Neural progenitor cell (in vitro differentiated cells): Measurements from ENCODE around the gene CDC42SE2. TPM values are rescaled to one million over a fixed set of nuclear protein-coding genes. Genes with fewer than 3 reads are reported as not detected.

Source experiments
- DNase-seq: peaks from one replicate; pipeline ENCODE4 v3.0.0-alpha.2; 2016; ENCODE audit warnings: low spot score
- H2AFZ ChIP-seq: fragments of 200-600 bp; sonication (generic); replicated peaks from 2 replicates; pipeline ENCODE4 v1.6.1; 2016; ENCODE audit warnings: antibody characterized with exemption
- H3F3A ChIP-seq: fragments of 200-600 bp; sonication (generic); 2 replicates; pipeline ENCODE4 v1.6.1; 2016; ENCODE audit warnings: antibody characterized with exemption, low read depth
- H3K27ac ChIP-seq: fragments of 200-600 bp; sonication (generic); 2 replicates; pipeline ENCODE4 v1.5.1; 2016; ENCODE audit warnings: mild to moderate bottlenecking
- H3K27me3 ChIP-seq: fragments of 200-600 bp; sonication (generic); 2 replicates; pipeline ENCODE4 v1.6.1; 2016; ENCODE audit warnings: mild to moderate bottlenecking, moderate library complexity
- H3K36me3 ChIP-seq: fragments of 200-600 bp; sonication (generic); 2 replicates; pipeline ENCODE4 v1.5.1; 2016
- H3K4me1 ChIP-seq: fragments of 200-600 bp; sonication (generic); 2 replicates; pipeline ENCODE4 v1.6.1; 2016; ENCODE audit warnings: mixed run types
- H3K4me2 ChIP-seq: fragments of 200-600 bp; sonication (generic); 2 replicates; pipeline ENCODE4 v1.6.1; 2016
- H3K4me3 ChIP-seq: fragments of 200-600 bp; sonication (generic); 2 replicates; pipeline ENCODE4 v1.5.1; 2016
- H3K79me2 ChIP-seq: fragments of 200-600 bp; sonication (generic); 2 replicates; pipeline ENCODE4 v1.6.1; 2016; ENCODE audit warnings: low read depth
- H3K9ac ChIP-seq: fragments of 200-600 bp; sonication (generic); 2 replicates; pipeline ENCODE4 v1.6.1; 2016
- H3K9me3 ChIP-seq: fragments of 200-600 bp; sonication (generic); 2 replicates; pipeline ENCODE4 v1.5.1; 2016; ENCODE audit warnings: low read depth
- H4K20me1 ChIP-seq: fragments of 200-600 bp; sonication (generic); 2 replicates; pipeline ENCODE4 v1.6.1; 2016; ENCODE audit warnings: low read depth
- H3K27ac Mint-ChIP-seq: 3 replicates; pipeline ENCODE4 v1.8.0; 2021; ENCODE audit warnings: mixed read lengths
- H3K27me3 Mint-ChIP-seq: 2 replicates; pipeline ENCODE4 v1.8.0; 2022; ENCODE audit warnings: low read depth, mild to moderate bottlenecking, inconsistent platforms, moderate library complexity, mixed read lengths; ENCODE audit not compliant: insufficient read depth
- H3K36me3 Mint-ChIP-seq: 3 replicates; pipeline ENCODE4 v1.8.0; 2021; ENCODE audit warnings: mixed read lengths
- H3K4me1 Mint-ChIP-seq: 3 replicates; pipeline ENCODE4 v1.8.0; 2021; ENCODE audit warnings: mixed read lengths
- H3K4me3 Mint-ChIP-seq: 3 replicates; pipeline ENCODE4 v1.8.0; 2021; ENCODE audit warnings: mild to moderate bottlenecking, moderate library complexity, mixed read lengths
- H3K9me3 Mint-ChIP-seq: 3 replicates; pipeline ENCODE4 v1.8.0; 2020; ENCODE audit warnings: mixed read lengths
- CTCF ChIP-seq: fragments of 200-600 bp; sonication (generic); IDR thresholded peaks from 2 replicates; pipeline ENCODE4 v1.5.1; 2017; ENCODE audit warnings: antibody characterized with exemption, mild to moderate bottlenecking
- EZH2 ChIP-seq: fragments of 200-600 bp; sonication (generic); IDR thresholded peaks from 2 replicates; pipeline ENCODE4 v1.6.1; 2017; ENCODE audit warnings: antibody characterized with exemption, mild to moderate bottlenecking, moderate library complexity
- EZH2phosphoT487 ChIP-seq: fragments of 200-600 bp; sonication (generic); IDR thresholded peaks from 2 replicates; pipeline ENCODE4 v1.6.1; 2017; ENCODE audit warnings: antibody characterized with exemption
- total RNA-seq: library from RNA; depleted of rRNA; stranded (reverse); fragments of >200 nt; gene quantifications from 2 replicates; pipeline ENCODE4 v1.2.3, GENCODE V29; 2015; ENCODE audit warnings: low replicate concordance

CDC42SE2 gene
- total RNA-seq, 1 donor from 2014 or later = 79.9 TPM

GRCh38 chr5:131222731-131223130, 41.1 kb upstream of the CDC42SE2 start:
- no peaks in the 10 kb centered on the region for H3K36me3 ChIP-seq
- Mint-ChIP-seq H3K9me3 (no peaks in the 10 kb centered on the region), H3K27me3 (no peaks in the 10 kb centered on the region), H3K27ac (no peak overlapping the region), H3K36me3 (no peaks in the 10 kb centered on the region), H3K4me3 (no peak overlapping the region), H3K4me1 (no peaks in the 10 kb centered on the region)
- no peak overlapping the region for H3K27ac ChIP-seq
- H2AFZ ChIP-seq = no peak overlapping the region
- H3K4me3 ChIP-seq = no peak overlapping the region
- no peaks in the 10 kb centered on the region for H3K27me3 ChIP-seq
- no peak for DNase-seq
- no peaks in the 10 kb centered on the region for H4K20me1 ChIP-seq
- H3K79me2 ChIP-seq = no peaks in the 10 kb centered on the region
- H3F3A ChIP-seq = no peaks in the 10 kb centered on the region
- H3K9ac ChIP-seq = no peak overlapping the region
- H3K4me1 ChIP-seq = no peaks in the 10 kb centered on the region
- H3K9me3 ChIP-seq = no peaks in the 10 kb centered on the region
- no peak overlapping the region for H3K4me2 ChIP-seq
- no peak for TF ChIP-seq EZH2phosphoT487
- TF ChIP-seq EZH2 = no peak
- no peak for TF ChIP-seq CTCF

GRCh38 chr5:131223751-131224386, 40.0 kb upstream of the CDC42SE2 start:
- Histone ChIP-seq H3K4me2 (no peak overlapping the region), H3K9ac (no peak overlapping the region), H3K27ac (no peak overlapping the region), H3K27me3 (no peaks in the 10 kb centered on the region), H2AFZ (no peak overlapping the region), H4K20me1 (no peaks in the 10 kb centered on the region), H3K9me3 (no peaks in the 10 kb centered on the region), H3K79me2 (no peaks in the 10 kb centered on the region), H3K4me3 (no peak overlapping the region), H3K36me3 (no peaks in the 10 kb centered on the region), H3K4me1 (no peaks in the 10 kb centered on the region), H3F3A (no peaks in the 10 kb centered on the region)
- no peaks in the 10 kb centered on the region for H3K36me3 Mint-ChIP-seq
- H3K27me3 Mint-ChIP-seq = no peaks in the 10 kb centered on the region
- H3K4me3 Mint-ChIP-seq = no peak overlapping the region
- no peak overlapping the region for H3K27ac Mint-ChIP-seq
- no peak for TF ChIP-seq CTCF
- TF ChIP-seq EZH2 = no peak
- no peak for TF ChIP-seq EZH2phosphoT487
- no peaks in the 10 kb centered on the region for H3K9me3 Mint-ChIP-seq
- no peak for DNase-seq
- H3K4me1 Mint-ChIP-seq = no peaks in the 10 kb centered on the region

GRCh38 chr5:131224387-131225201, 39.3 kb upstream of the CDC42SE2 start:
- TF ChIP-seq CTCF (no peak), EZH2 (no peak), EZH2phosphoT487 (no peak)
- no peaks in the 10 kb centered on the region for H3K27me3 Mint-ChIP-seq

More at GRCh38 chr5:131224387-131225201, 39.3 kb upstream of the CDC42SE2 start:
- Mint-ChIP-seq H3K27ac (no peak overlapping the region), H3K4me3 (no peak overlapping the region), H3K36me3 (no peaks in the 10 kb centered on the region), H3K9me3 (no peaks in the 10 kb centered on the region), H3K4me1 (no peaks in the 10 kb centered on the region)
- no peak for DNase-seq
- Histone ChIP-seq H3K36me3 (no peaks in the 10 kb centered on the region), H4K20me1 (no peaks in the 10 kb centered on the region), H3K4me2 (no peak overlapping the region), H3K79me2 (no peaks in the 10 kb centered on the region), H3F3A (no peaks in the 10 kb centered on the region), H3K9me3 (no peaks in the 10 kb centered on the region), H3K27me3 (no peaks in the 10 kb centered on the region), H2AFZ (no peak overlapping the region), H3K4me3 (no peak overlapping the region), H3K9ac (no peak overlapping the region), H3K4me1 (no peaks in the 10 kb centered on the region), H3K27ac (no peak overlapping the region)
